Measurements from ENCODE around the gene ZNF277.

ZNF277 gene

GRCh38 chr7:112350585-112350984 is 144.1 kb downstream of the ZNF277 start:
- no peak for ATAC-seq
- TF ChIP-seq RARB (CRISPR knock-in tag; IDR thresholded peaks at IDR 0.05) (no peak), ZNF70 (CRISPR knock-in tag; IDR thresholded peaks at IDR 0.05) (no peak), POU6F1 (CRISPR knock-in tag; IDR thresholded peaks at IDR 0.05; ENCODE audit: borderline replicate concordance, low read depth) (no peak), ZNF8 (CRISPR knock-in tag; IDR thresholded peaks at IDR 0.05) (no peak), ESRRG (CRISPR knock-in tag; IDR thresholded peaks at IDR 0.05) (no peak)

- TF ChIP-seq BACH2 (CRISPR knock-in tag; IDR thresholded peaks at IDR 0.05; ENCODE audit: borderline replicate concordance) (no peak), TSHZ2 (CRISPR knock-in tag; IDR thresholded peaks at IDR 0.05) (no peak), PPARA (CRISPR knock-in tag; IDR thresholded peaks at IDR 0.05; ENCODE audit: borderline replicate concordance) (no peak), ZNF70 (CRISPR knock-in tag; IDR thresholded peaks at IDR 0.05) (no peak), PATZ1 (CRISPR knock-in tag; IDR thresholded peaks at IDR 0.05; ENCODE audit: borderline replicate concordance) (no peak), RARB (CRISPR knock-in tag; IDR thresholded peaks at IDR 0.05) (no peak), ESRRG (CRISPR knock-in tag; IDR thresholded peaks at IDR 0.05) (no peak), OSR1 (CRISPR knock-in tag; IDR thresholded peaks at IDR 0.05) (no peak), ZFP30 (CRISPR knock-in tag; IDR thresholded peaks at IDR 0.05) (no peak), TCF4 (CRISPR knock-in tag; IDR thresholded peaks at IDR 0.05; ENCODE audit: borderline replicate concordance) (no peak), POU6F1 (CRISPR knock-in tag; IDR thresholded peaks at IDR 0.05; ENCODE audit: borderline replicate concordance, low read depth) (no peak), ZFP3 (CRISPR knock-in tag; IDR thresholded peaks at IDR 0.05) (no peak), SNAI2 (CRISPR knock-in tag; IDR thresholded peaks at IDR 0.05) (no peak), CSDC2 (CRISPR knock-in tag; IDR thresholded peaks at IDR 0.05) (no peak), CREB5 (CRISPR knock-in tag; IDR thresholded peaks at IDR 0.05; ENCODE audit: low read depth) (no peak)
- no peak for ATAC-seq
Measured at GRCh38 chr7:112356596-112356995, 150.1 kb downstream of the ZNF277 start.

- ATAC-seq: peak; percentile 40; the same call in 1 of the 3 replicates
- no peak for TF ChIP-seq BACH2 (CRISPR knock-in tag; IDR thresholded peaks at IDR 0.05; ENCODE audit: borderline replicate concordance)
Measured at GRCh38 chr7:112357136-112357535, 150.6 kb downstream of the ZNF277 start.

- ATAC-seq: no peak
- TF ChIP-seq ZFP30 (CRISPR knock-in tag; IDR thresholded peaks at IDR 0.05): no peak
- no peak for TF ChIP-seq BACH2 (CRISPR knock-in tag; IDR thresholded peaks at IDR 0.05; ENCODE audit: borderline replicate concordance)
- no peak for TF ChIP-seq TCF4 (CRISPR knock-in tag; IDR thresholded peaks at IDR 0.05; ENCODE audit: borderline replicate concordance)
- no peak for TF ChIP-seq TSHZ2 (CRISPR knock-in tag; IDR thresholded peaks at IDR 0.05)
- TF ChIP-seq PATZ1 (CRISPR knock-in tag; IDR thresholded peaks at IDR 0.05; ENCODE audit: borderline replicate concordance): no peak
- TF ChIP-seq RARB (CRISPR knock-in tag; IDR thresholded peaks at IDR 0.05): no peak
- TF ChIP-seq GLIS3 (CRISPR knock-in tag; IDR thresholded peaks at IDR 0.05): no peak
- no peak for TF ChIP-seq ZNF70 (CRISPR knock-in tag; IDR thresholded peaks at IDR 0.05)
- no peak for TF ChIP-seq ISL1 (CRISPR knock-in tag; IDR thresholded peaks at IDR 0.05)
- no peak for TF ChIP-seq PPARA (CRISPR knock-in tag; IDR thresholded peaks at IDR 0.05; ENCODE audit: borderline replicate concordance)
- TF ChIP-seq ZNF565 (CRISPR knock-in tag; conservative IDR thresholded peaks at IDR 0.05; ENCODE audit: low read depth): no peak
- TF ChIP-seq CSDC2 (CRISPR knock-in tag; IDR thresholded peaks at IDR 0.05): no peak
- TF ChIP-seq CREB5 (CRISPR knock-in tag; IDR thresholded peaks at IDR 0.05; ENCODE audit: low read depth): no peak
Measured at GRCh38 chr7:112358513-112358912, 152.0 kb downstream of the ZNF277 start.

Measured in SK-N-SH treated with all-trans-retinoic acid at 6 μM for 48 hours (cell line).